GM21390 (cell line): ENCODE measurements around the gene LAMB1.

Experiments used
- ATAC-seq: cut with Tn5 transposase; IDR thresholded peaks from one replicate; pipeline ENCODE4 v1.9.1; 2021; ENCODE audit not compliant: unreplicated experiment

LAMB1 gene

DNA sequence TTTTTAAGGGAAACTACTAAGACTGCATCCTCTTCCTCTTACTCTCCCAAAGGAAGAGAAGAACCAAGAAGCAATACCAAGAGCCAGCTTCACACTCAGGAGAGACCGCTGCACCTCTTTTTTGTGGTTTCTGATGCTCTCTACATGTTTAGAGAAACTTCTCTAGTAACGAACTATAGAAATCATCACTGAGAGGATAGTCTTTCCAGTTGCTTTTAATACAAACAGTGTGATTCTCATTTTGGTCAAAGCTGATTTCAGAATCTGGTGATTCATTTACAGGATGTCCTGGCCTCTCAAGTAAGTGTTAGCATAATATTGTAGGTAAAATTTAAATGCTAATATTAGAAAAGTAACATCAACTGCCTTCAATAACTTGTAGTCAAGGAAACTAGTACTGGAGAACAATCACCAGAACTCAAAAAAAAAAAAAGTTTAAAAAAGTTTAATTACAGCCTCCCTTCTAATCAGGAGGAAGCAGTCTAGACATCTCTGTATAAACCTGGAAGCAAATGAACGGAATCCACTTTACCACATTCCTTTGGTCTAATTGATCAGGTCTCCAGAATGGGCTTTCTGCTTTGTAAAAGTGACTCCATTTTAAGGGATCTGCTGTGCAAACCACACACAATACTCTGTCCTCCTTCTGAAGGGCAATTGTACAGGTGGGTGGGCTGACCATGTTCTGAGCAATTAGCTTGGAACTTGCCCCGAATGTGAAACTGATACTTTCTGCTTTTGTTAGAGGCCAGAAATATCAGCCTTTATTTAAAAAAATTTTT, 3.0 kb downstream of the LAMB1 start:
- no peak for ATAC-seq

DNA sequence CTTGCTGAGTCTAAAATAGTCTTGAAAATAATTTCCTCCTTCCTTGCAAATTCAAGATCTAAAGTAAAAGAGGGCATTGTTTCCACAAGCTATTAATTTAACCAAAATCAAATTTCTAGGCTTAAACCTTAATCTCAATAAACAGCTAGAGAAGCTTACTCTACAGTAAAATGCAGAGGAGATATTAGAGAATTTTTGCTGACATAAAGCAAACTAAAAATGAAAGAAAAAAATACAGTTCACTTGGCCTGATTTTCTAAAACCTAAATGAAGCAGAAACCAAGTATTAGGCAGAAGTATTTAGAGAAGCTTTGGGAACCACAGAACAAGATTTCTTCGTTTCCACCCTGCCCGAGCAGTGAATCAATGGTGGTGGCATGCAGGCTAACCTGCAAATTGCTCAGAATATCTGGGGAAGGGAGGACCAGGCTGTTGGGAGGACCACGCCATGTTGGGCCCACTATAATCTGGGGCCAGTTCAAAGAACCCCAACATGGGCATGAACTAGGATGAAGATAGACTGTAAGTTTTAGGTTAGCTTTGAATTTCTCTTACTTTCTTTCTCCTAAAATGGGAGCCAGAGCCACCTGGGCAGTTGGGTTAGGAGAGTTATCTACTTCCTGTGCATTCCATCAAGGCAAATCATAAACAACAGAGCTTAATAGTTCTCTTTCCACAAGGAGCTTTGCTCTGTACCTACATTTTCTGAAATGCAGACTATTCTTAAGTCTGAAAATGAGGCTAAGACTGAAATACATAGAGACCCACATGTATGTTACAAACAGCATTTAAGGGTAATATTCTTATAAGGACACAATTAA, 4.1 kb downstream of the LAMB1 start:
- ATAC-seq: no peak

DNA sequence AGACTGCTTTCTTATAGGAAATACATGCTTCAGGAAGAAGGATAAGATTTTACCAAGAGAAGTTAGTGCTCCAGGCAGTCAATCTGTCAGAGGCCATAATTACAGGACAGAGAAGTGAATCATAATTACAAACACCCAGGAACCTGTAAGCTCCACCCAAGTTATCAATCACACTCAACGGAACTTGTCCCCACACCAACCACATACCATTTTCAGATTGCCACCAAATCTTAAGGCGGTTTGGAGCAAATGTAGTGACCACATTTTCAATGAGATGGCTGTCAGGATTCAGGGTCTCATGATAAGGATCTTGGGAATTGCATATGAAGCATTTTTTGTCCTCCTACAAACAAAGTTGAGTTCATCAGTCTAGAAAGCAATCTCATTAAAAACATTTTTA, 4.8 kb downstream of the LAMB1 start:
- no peak for ATAC-seq

- ATAC-seq: no peak
Measured at GRCh38 chr7:107996072-107996882, 6.7 kb downstream of the LAMB1 start.

- ATAC-seq: no peak
Measured at GRCh38 chr7:107995184-107996071, 7.5 kb downstream of the LAMB1 start.

DNA sequence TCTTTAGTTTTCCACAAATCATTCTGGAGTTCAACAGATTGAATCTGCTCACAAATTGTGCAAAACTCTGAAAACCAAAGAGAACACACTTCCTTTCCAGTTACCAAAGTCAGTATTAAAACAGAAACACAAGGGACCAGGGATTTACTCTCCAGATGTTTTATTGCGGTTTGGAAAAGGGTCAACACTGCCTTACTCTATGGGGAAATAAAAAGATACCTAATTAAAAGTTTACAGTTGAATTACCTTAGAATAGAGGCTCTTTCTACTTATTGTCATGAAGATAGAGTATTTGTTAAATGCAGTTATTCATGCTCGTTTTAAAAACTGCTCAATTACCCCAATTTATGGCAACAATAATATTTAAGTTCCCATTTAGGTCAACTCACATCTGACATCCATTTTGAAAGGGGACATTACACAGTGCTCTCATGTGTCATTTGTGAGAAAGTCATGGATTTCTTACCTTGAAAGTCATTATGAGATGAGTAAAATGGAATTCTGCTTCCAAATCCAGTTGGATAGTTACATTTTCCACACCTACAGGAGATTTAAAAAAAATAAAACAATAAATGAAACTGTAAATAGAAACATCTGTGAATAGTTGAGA, 8.4 kb downstream of the LAMB1 start:
- no peak for ATAC-seq

DNA sequence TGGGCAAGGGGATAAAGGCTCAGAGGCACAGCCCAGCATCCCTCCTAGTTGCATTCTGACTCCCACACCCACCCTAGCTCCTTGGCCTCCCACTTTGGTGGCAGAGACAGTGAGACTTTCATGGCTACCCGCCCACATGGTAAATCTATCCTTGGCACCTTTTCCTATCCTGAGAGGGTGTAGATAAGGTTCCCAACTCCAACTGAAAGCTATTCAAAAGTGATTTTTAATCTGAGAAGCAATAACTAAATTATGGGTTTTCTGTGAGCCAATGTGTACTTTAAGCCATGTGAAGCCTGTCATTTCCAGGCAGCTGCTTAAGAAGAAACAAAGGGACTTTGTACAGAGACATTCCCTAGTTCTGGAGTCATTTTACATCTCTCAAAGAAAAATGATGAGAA, 9.1 kb downstream of the LAMB1 start:
- no peak for ATAC-seq

DNA sequence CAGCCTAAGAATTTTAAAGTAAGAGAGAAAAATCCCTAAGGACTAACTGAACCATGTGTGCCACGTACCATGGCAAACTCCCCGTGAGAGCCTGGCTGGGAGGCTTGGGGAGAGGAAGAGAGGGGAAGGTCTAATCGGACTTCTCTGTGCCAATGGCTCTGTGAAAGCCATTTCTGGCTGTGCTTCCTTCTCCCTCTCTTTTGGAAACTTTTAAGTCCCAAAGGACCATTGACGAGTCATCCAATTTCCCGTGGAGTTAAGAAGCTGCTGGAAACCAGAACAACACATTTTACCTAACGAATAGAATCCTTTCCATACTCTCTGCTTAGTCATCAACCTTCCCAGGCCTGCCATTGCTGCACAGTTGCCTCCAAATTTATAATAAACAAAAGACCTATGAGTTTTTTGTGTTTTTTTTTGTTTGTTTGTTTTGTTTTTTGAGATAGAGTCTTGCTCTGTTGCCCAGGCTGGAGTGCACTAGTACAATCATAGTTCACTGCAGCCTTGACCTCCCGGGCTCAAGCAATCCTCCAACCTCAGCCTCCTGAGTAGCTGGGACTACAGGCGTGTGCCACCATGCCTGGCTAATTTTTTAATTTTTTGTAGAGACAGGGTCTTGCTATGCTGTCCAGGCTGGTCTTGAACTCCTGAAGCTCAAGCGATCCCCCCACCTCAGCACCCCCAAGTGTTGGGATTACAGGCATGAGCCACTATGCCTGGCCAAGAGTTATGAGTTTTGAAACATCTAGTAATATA, 13.2 kb downstream of the LAMB1 start:
- ATAC-seq: no peak

GRCh38 chr7:107982918-107983389, 20.0 kb downstream of the LAMB1 start:
- no peak for ATAC-seq

GRCh38 chr7:107982042-107982840, 20.7 kb downstream of the LAMB1 start:
- no peak for ATAC-seq

DNA sequence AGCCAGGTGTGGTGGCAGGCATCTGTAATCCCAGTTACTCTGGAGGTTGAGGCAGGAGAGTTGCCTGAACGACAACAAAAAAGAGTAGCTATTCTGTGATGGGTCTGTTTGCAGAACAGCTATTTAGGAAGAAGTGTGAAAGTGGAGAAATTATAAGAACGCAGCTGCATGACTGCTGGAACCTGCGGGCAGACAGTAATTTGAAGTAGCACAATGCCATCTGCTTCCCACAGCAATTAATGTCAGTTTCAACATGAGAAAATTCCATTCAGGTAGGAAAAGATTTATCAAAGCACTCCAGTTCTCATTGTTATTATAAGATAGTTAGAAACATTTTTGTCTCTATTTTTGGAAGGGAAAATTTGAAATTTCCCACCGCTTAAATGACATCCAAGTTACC, 21.5 kb downstream of the LAMB1 start:
- no peak for ATAC-seq

DNA sequence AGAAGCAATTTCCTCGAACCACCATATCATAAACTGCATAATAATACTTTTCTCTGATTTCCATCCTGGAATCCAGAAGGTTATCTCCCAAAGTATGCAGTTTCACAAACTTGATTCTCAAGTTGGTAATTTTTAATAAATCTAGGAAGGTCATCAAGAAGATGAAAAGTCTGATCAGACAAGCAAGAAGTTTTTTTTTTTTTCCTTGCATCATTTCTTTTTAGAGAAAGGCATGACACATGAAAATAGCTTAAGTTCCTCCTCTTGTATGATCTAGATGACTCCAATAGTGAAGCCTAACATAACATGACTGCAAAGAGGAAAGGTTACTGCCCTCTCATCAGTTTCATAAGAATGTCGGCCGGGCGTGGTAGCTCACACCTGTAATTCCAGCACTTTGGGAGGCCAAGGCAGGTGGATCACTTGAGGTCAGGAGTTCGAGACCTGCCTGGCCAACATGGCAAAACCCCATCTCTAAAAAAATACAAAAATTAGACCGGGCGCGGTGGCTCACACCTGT, 22.2 kb downstream of the LAMB1 start:
- ATAC-seq: no peak

DNA sequence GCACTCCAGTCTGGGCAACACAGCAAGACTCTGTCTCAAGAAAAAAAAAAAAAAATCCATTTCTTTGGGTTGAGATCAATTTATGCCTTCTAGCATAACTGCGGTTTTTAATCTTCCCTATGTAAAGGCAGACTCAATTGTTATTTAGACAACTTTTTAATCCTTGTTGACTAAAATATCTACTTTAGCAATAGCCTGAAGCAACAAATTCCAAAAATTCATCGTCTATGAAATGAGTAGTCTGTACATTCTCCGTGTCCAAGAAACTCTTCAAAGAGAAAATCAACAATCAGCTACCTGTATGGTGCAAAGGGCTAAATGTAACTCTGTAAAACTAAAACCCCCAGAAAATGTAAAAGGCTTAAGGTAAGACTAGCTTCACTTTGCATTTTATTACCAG, 22.8 kb downstream of the LAMB1 start:
- no peak for ATAC-seq

GRCh38 chr7:107978815-107979408, 24.0 kb downstream of the LAMB1 start:
- no peak for ATAC-seq

DNA sequence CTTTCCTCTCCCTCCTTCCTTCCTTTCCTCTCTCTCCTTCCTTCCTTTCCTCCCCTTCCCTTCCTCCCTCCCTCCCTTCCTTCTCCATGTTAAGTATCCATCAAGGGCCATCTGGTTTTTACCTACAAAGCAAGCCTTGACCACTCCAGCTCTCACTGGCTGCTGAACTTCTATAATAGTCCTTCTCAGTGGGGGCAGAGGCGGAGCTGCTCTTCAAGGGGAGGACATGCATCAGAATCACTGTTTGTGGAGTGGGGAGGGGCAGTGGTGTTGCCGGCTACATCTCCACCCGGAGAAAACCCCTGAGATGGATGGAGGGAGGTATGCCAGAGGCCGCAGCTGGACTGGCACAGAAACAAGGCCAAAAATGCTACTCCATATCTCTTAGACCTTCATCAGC, 25.9 kb downstream of the LAMB1 start:
- no peak for ATAC-seq

DNA sequence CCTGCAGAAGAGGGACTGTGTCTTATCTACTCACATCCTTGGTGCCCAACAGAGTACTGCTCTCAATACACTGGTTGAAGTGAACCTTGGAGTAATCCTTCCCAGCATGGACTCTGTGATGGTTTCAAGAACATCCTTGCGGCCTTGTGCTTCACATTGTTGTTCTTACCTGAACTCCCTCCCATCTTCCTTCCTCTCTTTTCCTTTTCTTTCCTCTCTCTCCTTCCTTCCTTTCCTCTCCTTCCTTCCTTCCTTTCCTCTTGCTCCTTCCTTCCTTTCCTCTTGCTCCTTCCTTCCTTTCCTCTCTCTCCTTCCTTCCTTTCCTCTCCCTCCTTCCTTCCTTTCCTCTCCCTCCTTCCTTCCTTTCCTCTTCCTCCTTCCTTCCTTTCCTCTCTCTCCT, 26.3 kb downstream of the LAMB1 start:
- ATAC-seq: no peak

DNA sequence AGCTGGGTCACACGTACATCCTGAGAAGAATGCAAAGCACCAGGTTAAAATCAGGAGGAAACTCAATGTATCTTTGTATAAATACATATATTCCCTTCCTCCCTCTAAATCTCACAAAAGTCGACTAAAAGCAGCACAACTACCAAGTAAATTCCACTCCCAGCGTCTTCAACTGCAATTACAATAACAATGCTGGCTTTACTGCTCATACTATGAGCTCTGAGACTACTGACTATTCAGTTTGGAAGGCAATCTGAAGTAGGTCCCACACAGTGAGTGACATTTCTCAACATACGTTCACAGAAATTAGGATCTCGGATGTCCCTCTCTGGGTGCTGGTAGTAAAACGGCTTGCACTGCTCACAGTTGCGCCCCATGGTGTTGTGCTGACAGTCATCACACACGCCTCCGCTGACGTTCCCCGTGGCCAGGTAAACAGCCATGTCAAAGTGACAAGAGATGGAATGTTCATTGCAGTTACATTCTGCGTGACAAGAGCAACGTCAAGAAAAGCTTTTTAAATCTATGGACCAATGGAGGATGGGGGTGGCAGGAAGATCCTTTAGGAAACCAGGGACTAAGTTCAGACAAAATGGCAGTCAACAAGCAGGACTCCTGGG, 27.5 kb downstream of the LAMB1 start:
- no peak for ATAC-seq
